IgD-negative memory B cell (primary cell): ENCODE measurements around the gene KRR1. TPM values are rescaled to one million over a fixed set of nuclear protein-coding genes. Genes with fewer than 3 reads are reported as not detected.
"Not testable (repeated sequence)": the region's sequence is repeated elsewhere in the genome, so short reads cannot be mapped to it uniquely, and the experiment has no call there.

ENCODE experiments used
- H3K27ac Mint-ChIP-seq, 3 donors: one replicate each; pipeline ENCODE4 v1.8.0; 2020 to 2022; ENCODE audit warnings: mild to moderate bottlenecking in 3 of 3, mixed read lengths in 3 of 3, moderate library complexity in 1 of 3
- H3K27me3 Mint-ChIP-seq: one replicate; pipeline ENCODE4 v1.8.0; 2021; ENCODE audit warnings: mixed read lengths
- H3K36me3 Mint-ChIP-seq: one replicate; pipeline ENCODE4 v1.8.0; 2020; ENCODE audit warnings: mild to moderate bottlenecking, mixed read lengths
- H3K4me1 Mint-ChIP-seq, 3 donors: one replicate each; pipeline ENCODE4 v1.8.0; 2020 to 2022; ENCODE audit warnings: mixed read lengths in 3 of 3, mild to moderate bottlenecking in 1 of 3
- H3K4me3 Mint-ChIP-seq, 4 donors: one replicate each; pipeline ENCODE4 v1.8.0; 2020 to 2022; ENCODE audit warnings: mild to moderate bottlenecking in 4 of 4, mixed read lengths in 4 of 4, moderate library complexity in 3 of 4
- H3K9me3 Mint-ChIP-seq, 3 donors: one replicate each; pipeline ENCODE4 v1.8.0; 2020 to 2021; ENCODE audit warnings: mixed read lengths in 3 of 3, mild to moderate bottlenecking in 1 of 3
- polyA plus RNA-seq: library from polyadenylated mRNA; unstranded; fragments of 300-500 nt; fragmentation: Illumina TruSeq; gene quantifications from one replicate; pipeline ENCODE4 v1.2.3, GENCODE V29; 2021

KRR1 gene
- polyA plus RNA-seq, 1 donor from 2014 or later = 63.8 TPM

DNA sequence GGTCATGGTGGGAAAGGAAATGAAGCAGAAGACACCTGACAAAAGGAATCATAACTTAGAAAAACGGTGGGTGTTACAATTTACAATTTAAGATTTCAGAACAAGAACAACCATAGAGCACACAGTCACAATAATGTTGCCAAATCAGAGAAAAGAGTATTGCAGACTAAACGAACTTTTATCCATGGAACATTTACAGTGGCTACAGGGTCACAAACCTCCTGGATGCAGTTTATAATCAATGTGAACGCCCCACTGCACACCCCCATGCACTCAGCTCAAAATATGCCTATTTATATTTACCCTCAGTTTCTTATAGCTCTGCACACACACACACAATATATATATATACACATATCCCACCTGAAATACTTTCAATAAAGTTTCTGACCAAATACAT, 8.0 kb downstream of the KRR1 start:
- Mint-ChIP-seq H3K27ac (no peak overlapping the region), H3K9me3 (no peaks in the 10 kb centered on the region), H3K36me3 (peaks cover 1% of the 10 kb centered on the region), H3K4me1 (peaks cover 0 to 8% (median 8%) of the 10 kb centered on the region in 3 donors), H3K27me3 (no peaks in the 10 kb centered on the region), H3K4me3 (no peak overlapping the region)

DNA sequence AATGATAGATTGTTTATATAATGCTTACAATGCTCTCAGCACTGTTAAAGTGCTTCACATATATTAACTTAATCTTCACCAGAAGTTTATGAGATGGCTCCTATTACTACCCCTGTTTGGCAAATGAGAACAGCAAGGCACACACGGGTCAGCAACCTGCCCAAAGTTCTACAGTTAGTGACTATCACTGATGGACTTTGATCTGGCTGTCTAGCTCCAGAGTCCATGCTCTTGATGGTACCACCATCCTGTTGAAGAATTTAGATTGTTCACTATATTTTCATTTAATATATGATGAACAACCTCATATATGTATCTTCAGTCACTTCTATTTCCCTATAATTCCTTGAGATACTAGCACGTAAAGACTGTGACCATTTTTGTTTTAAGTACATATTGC, 20.2 kb downstream of the KRR1 start:
- no peaks in the 10 kb centered on the region for H3K27me3 Mint-ChIP-seq
- no peaks in the 10 kb centered on the region for H3K9me3 Mint-ChIP-seq
- peaks cover 23 to 33% (median 30%) of the 10 kb centered on the region in 3 donors for H3K4me1 Mint-ChIP-seq
- H3K27ac Mint-ChIP-seq = peak overlapping the region in 1 of 3 donors; percentile 41
- H3K36me3 Mint-ChIP-seq = peaks cover 4% of the 10 kb centered on the region
- H3K4me3 Mint-ChIP-seq = no peak overlapping the region

DNA sequence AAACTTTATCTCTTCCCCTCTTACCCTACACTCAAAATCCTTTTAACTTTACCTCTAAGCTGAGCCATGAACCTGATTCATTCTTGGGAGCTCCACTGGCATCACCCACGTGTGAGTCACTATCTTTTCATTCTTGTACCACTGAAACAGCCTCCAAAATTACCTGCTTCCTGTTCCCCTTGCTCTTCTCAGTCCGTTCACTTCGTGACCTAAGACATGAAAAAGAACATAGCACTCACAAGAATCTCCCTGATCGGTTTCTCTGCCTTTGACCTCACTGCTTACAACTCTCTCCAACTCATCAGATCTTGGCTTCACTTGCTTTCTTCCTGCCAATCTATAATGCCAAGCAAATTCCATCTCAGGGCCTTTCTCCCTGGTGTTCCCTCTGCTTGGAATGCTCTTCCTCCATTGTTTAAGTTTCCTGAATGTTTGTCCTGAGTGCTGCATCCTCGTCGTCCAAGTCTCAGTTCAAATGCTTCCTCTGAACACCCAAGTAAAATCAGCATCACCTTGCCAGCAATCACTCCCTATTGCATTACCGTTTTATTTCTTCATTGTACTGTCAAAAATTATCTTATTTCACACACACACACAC, 21.7 kb downstream of the KRR1 start:
- peaks cover 23 to 38% (median 33%) of the 10 kb centered on the region in 3 donors for H3K4me1 Mint-ChIP-seq
- H3K27me3 Mint-ChIP-seq = no peaks in the 10 kb centered on the region
- peaks cover 4% of the 10 kb centered on the region for H3K36me3 Mint-ChIP-seq
- no peaks in the 10 kb centered on the region for H3K9me3 Mint-ChIP-seq
- peak overlapping the region in 1 of 4 donors; percentile 19 for H3K4me3 Mint-ChIP-seq
- peak overlapping the region; percentile 15 to 68 (median 40) for H3K27ac Mint-ChIP-seq

DNA sequence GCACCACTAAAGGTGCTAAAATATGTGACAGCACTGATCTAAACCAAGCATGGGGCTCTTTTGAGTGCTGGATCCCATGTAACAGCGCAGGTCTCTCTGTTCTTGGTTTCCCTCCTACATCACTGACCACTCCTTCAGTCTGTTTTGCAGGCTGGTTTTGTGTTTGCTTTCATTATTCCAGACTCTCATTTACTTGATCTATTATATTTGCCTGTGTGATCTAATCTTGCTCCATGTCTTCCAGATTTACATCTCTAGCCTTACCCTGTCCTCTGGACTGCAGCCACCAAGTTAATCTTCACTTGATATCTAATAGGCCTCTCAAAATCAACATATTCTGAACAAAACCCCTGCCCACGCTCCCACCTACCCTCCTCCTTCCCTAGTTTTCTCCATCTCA, 22.2 kb downstream of the KRR1 start:
- no peaks in the 10 kb centered on the region for H3K9me3 Mint-ChIP-seq
- no peak overlapping the region for H3K4me3 Mint-ChIP-seq
- H3K27me3 Mint-ChIP-seq = no peaks in the 10 kb centered on the region
- H3K27ac Mint-ChIP-seq = peak overlapping the region; percentile 15 to 68 (median 40)
- peaks cover 27 to 40% (median 32%) of the 10 kb centered on the region in 3 donors for H3K4me1 Mint-ChIP-seq
- H3K36me3 Mint-ChIP-seq = peaks cover 4% of the 10 kb centered on the region

DNA sequence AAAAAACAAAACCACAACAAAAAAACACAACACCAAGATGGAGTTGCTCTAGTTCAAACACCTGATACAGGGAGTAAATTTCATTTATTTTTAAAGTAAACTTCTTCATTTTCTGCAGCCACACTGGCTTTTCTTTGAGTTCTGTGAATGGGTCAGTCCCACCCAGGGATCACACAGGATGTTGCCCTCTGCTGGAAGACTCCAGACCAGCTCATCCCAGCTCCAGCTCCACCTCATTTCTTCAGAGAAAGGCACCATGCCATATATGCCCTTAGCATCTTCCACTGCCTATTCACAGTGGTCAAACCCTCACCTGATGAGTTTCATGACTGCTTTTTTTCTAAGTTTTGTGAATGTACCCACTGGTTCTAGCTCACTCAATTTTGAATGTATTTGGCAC, 22.9 kb downstream of the KRR1 start:
- Mint-ChIP-seq H3K4me1 (peaks cover 27 to 45% (median 30%) of the 10 kb centered on the region in 3 donors), H3K4me3 (no peak overlapping the region), H3K27ac (peak overlapping the region in 1 of 3 donors; percentile 2), H3K9me3 (no peaks in the 10 kb centered on the region), H3K27me3 (no peaks in the 10 kb centered on the region), H3K36me3 (peaks cover 4% of the 10 kb centered on the region)

DNA sequence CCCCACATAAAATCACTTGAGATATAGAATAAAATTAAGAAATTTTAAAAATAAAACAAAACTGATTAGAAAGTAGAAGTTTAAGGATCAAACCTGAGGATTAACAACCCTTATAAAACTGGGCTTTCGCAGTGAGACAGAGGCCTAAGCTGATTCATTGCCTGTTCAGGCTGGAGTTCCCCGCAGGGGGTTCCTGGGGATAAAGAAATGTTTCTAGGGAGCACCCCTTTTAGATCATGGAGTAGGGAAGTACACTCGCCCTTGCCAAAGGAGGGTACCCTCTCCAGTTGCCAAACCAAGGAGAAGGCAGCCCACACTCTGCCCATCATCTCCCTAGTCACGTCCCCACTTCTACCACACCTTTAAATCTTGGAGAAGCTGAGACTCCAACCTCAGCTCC, 24.1 kb downstream of the KRR1 start:
- Mint-ChIP-seq H3K4me1 (peaks cover 35 to 49% (median 39%) of the 10 kb centered on the region in 3 donors), H3K9me3 (peaks cover 0 to 1% (median 0%) of the 10 kb centered on the region in 3 donors), H3K27me3 (no peaks in the 10 kb centered on the region), H3K27ac (peak overlapping the region in 1 of 3 donors; percentile 81), H3K4me3 (no peak overlapping the region), H3K36me3 (peaks cover 4% of the 10 kb centered on the region)

DNA sequence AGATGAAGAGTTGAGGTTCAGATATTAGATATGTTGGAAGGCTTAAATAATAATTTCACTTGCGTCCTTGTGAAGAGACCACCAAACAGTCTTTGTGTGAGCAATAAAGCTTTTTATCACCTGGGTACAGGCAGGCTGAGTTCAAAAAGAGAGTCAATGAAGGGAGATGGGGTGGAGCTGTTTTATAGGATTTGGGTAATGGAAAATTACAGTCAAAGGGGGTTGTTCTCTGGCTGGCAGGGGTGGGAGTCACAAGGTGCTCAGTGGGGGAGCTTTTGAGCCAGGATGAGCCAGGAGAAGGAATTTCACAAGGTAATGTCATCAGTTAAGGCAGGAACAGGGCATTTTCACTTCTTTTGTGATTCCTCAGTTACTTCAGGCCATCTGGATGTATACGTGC, 27.0 kb downstream of the KRR1 start:
- not testable (repeated sequence) for H3K36me3 Mint-ChIP-seq, H3K9me3 Mint-ChIP-seq, H3K27me3 Mint-ChIP-seq
- H3K27ac Mint-ChIP-seq = peak overlapping the region; percentile 7 to 97 (median 32)
- peaks cover 41 to 55% (median 55%) of the 10 kb centered on the region in 3 donors for H3K4me1 Mint-ChIP-seq
- peak overlapping the region in 2 of 4 donors; percentile 2 to 70 for H3K4me3 Mint-ChIP-seq

DNA sequence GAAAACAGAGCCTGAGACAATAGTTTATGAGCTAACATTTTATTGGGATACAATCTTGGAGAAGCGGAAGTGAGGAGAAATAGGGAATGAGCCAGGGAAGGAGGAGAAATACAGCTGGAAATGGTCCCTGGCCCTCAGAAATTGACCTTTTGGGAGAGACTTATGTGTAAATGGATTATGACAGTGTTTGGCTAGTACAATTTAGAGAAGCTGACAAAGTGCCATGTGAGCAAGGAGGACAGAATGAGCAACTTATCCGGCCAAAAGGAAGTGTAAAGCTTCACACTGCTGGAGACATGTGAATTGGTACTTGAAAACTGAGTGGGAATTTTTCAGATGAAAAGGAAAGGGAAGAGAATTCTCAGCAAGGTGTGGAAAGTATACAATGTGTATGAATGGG, 28.0 kb downstream of the KRR1 start:
- Mint-ChIP-seq H3K36me3 (no peaks in the 10 kb centered on the region), H3K4me1 (peaks cover 41 to 56% (median 53%) of the 10 kb centered on the region in 3 donors), H3K4me3 (peak overlapping the region; percentile 6 to 100 (median 69)), H3K27me3 (no peaks in the 10 kb centered on the region), H3K9me3 (peaks cover 0 to 1% (median 0%) of the 10 kb centered on the region in 3 donors), H3K27ac (peak overlapping the region; percentile 76 to 99 (median 97))

DNA sequence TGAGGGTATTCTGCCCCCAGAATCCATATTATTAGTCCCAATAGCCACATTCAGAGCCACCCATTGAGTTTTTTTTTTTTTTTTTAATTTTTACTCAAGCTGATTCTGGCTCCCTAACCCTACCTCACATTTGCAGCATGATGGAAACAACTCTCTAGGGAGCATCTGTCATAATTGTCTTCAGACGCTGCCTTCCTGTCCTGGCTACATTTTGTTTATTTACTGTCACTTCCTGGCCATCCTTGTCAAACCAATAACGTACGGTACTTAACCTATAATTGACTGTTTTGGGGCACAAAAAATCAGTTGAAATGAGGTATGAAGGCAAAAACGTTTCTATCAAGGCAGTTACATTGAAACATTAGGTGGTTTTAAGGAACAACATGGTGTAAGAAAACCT, 28.8 kb downstream of the KRR1 start:
- Mint-ChIP-seq H3K4me1 (peaks cover 47 to 63% (median 58%) of the 10 kb centered on the region in 3 donors), H3K27ac (peak overlapping the region; percentile 84 to 99 (median 97)), H3K4me3 (peak overlapping the region; percentile 96 to 100 (median 100)), H3K9me3 (peaks cover 0 to 1% (median 0%) of the 10 kb centered on the region in 3 donors), H3K36me3 (no peaks in the 10 kb centered on the region), H3K27me3 (no peaks in the 10 kb centered on the region)

DNA sequence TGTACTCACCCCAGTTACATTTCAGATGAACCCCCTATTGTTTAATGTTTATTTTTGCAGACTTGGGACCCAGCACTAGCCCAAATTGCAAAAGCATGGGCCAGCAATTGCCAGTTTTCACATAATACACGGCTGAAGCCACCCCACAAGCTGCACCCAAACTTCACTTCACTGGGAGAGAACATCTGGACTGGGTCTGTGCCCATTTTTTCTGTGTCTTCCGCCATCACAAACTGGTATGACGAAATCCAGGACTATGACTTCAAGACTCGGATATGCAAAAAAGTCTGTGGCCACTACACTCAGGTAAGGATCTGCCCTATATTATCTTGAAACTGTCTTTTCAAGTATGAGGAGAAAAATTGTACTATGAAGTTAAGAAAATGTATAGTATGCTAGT, 29.6 kb downstream of the KRR1 start:
- no peaks in the 10 kb centered on the region for H3K27me3 Mint-ChIP-seq
- no peaks in the 10 kb centered on the region for H3K36me3 Mint-ChIP-seq
- H3K9me3 Mint-ChIP-seq = peaks cover 0 to 1% (median 0%) of the 10 kb centered on the region in 3 donors
- peak overlapping the region; percentile 96 to 100 (median 100) for H3K4me3 Mint-ChIP-seq
- peaks cover 46 to 66% (median 64%) of the 10 kb centered on the region in 3 donors for H3K4me1 Mint-ChIP-seq
- H3K27ac Mint-ChIP-seq = peak overlapping the region; percentile 84 to 99 (median 97)

DNA sequence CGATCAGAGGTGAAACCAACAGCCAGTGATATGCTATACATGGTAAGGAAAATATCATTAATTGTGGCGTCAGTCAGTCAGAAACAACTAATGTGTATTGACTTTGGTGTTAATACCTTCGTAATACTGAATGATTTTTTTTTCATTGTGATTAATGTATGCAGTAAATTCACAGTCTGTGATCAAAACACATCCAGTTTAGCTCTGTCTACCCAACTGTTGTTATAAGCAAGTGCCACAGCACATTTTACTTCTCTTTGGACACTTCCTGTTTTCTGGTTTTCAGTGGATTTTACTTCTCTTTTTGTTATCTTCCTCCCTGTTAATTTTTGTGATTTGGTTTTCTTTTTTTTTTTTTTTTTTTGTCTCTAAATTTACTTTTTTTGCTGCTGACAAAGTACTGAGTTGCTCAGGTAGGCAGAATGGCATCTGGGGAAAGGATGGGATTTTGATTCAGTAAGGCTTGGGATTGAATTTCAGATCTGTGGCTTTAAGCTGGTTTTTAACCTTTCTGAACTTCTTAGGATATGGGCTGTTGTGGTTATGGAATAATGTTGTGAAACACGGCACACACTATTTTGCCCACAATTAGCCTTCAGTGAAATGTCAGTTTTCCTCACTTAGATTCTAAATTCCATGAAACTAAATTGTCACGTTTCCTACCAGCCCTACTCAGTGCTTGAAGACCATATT, 30.2 kb downstream of the KRR1 start:
- no peaks in the 10 kb centered on the region for H3K36me3 Mint-ChIP-seq
- peak overlapping the region; percentile 96 to 100 (median 100) for H3K4me3 Mint-ChIP-seq
- H3K27me3 Mint-ChIP-seq = no peaks in the 10 kb centered on the region
- H3K27ac Mint-ChIP-seq = peak overlapping the region; percentile 97 to 99 (median 98)
- peaks cover 0 to 1% (median 0%) of the 10 kb centered on the region in 3 donors for H3K9me3 Mint-ChIP-seq
- H3K4me1 Mint-ChIP-seq = peaks cover 46 to 67% (median 66%) of the 10 kb centered on the region in 3 donors

DNA sequence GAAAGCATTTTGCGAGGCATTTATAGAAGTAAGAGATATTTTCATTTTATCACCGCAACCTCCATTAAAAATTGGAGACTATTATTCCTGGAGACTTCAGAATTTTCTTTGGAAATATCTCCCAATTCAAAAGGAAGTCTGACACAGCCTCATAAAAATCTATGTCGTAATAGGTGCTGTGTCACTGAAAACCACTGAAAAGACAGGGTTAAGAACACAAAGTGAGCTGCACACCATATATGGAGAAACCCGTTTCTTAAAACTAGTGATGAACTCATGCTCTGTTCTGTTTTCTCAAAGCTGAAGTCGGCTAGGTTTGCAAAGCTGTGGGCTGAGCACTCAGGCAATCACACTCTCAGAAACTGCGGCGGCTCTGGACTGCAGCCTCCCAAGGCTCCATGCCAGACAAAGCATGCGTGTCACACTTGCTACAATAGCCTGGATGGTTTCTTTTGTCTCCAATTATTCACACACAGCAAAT, 30.9 kb downstream of the KRR1 start, which contains the start of gene GLIPR1:
Gene GLIPR1 (plus strand): TSS at position 287 of the 481 bp plus-strand sequence. CDS start 126 bp downstream, at position 413.
- Mint-ChIP-seq H3K27me3 (no peaks in the 10 kb centered on the region), H3K9me3 (peaks cover 0 to 1% (median 0%) of the 10 kb centered on the region in 3 donors), H3K4me1 (peaks cover 46 to 68% (median 62%) of the 10 kb centered on the region in 3 donors), H3K27ac (peak within 1 kb of the TSS; percentile 97 to 99 (median 98)), H3K36me3 (no peaks in the 10 kb centered on the region), H3K4me3 (peak within 1 kb of the TSS; percentile 96 to 100 (median 100))

DNA sequence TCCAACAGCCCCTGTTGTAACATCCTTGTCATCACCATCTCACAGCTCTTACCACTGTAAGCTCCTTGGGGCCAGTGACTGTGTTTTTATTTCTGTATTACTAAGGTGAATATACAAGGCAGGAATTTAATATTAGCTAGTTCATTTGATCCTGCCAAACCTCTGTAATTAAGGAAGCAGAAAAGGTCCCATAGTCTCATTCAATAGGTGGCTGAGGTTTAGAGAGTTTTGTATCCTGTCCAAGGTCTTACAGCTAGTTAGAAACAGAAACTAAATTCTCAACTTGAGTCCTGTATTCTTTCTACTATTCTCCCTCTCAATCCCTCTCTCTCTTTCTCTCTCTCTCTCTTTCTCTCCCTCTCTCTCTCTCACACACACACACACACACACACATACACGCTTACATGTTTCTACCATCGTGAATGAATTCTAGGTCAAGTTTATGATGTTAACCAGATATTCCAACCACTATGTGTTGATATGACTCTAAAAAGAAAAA, 31.4 kb downstream of the KRR1 start:
- Mint-ChIP-seq H3K36me3 (no peaks in the 10 kb centered on the region), H3K4me3 (peak overlapping the region; percentile 96 to 100 (median 100)), H3K9me3 (peaks cover 0 to 1% (median 0%) of the 10 kb centered on the region in 3 donors), H3K27me3 (no peaks in the 10 kb centered on the region), H3K27ac (peak overlapping the region; percentile 97 to 99 (median 98)), H3K4me1 (peaks cover 46 to 66% (median 59%) of the 10 kb centered on the region in 3 donors)

DNA sequence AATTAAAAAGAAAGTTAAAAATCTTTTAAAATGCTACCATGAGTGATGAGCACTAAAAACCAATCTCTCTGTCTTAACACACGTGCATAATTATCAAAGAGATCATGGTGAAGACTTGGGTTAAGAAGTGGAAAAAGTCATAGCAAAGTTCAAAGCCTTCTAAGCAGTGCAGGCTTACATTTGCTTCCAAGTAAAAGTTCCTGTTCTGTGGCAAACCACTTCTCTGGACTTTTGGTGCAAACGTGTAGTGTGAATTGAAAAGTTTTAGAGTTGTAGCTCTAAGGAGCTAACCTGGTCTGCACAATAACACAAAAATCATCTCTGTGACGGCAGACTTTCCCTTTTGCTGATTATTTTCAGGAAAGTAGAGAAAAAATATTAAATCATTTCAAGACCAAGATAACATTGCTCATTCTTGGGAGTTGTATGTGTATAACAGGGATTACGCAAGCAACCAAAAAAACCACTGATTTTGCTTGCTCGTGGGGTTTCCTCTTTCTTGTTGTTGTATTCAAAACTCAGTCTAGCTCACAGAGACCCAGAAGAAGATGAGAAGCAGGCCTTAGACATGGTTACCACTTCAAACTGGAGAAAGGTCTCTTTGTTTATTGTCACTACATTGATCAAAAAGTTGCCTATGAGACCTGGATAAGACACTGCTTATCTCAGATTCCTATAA, 33.2 kb downstream of the KRR1 start:
- H3K4me1 Mint-ChIP-seq = peaks cover 34 to 61% (median 48%) of the 10 kb centered on the region in 3 donors
- no peaks in the 10 kb centered on the region for H3K27me3 Mint-ChIP-seq
- H3K4me3 Mint-ChIP-seq = peak overlapping the region; percentile 18 to 100 (median 77)
- H3K9me3 Mint-ChIP-seq = peaks cover 0 to 2% (median 0%) of the 10 kb centered on the region in 3 donors
- H3K27ac Mint-ChIP-seq = peak overlapping the region; percentile 97 to 99 (median 98)
- H3K36me3 Mint-ChIP-seq = no peaks in the 10 kb centered on the region
